Gastrocnemius medialis (tissue), 4 donors: Measurements from ENCODE around the gene SSX2IP. TPM values are rescaled to one million over a fixed set of nuclear protein-coding genes. Genes with fewer than 3 reads are reported as not detected.

Experiments used
- ATAC-seq, 2 donors: fragments of 150-250 bp; one replicate each; pipeline ENCODE4 v1.9.1; 2016
- DNase-seq, 2 donors: peaks; one replicate each; pipeline ENCODE4 v3.0.0-alpha.2; 2019
- H3K27ac ChIP-seq, 4 donors: fragments of 200-600 bp; sonication (generic); 1 replicate in 1 of 4; 2 replicates in 3 of 4; pipeline ENCODE4 v1.5.1; 2016 to 2018; ENCODE audit warnings: mild to moderate bottlenecking in 2 of 4, moderate library complexity in 1 of 4
- H3K27me3 ChIP-seq, 3 donors: fragments of 200-600 bp; sonication (generic) in 2 of 3; 1 replicate in 1 of 3; 2 replicates in 2 of 3; pipeline versions ENCODE4 v1.5.1 to v1.6.0; 2016 to 2019; ENCODE audit warnings: mild to moderate bottlenecking in 1 of 3, moderate library complexity in 1 of 3
- H3K36me3 ChIP-seq, 2 donors: fragments of 200-600 bp; sonication (generic) in 1 of 2; one replicate each; pipeline ENCODE4 v1.5.1; 2017 to 2018
- H3K4me1 ChIP-seq, 2 donors: fragments of 200-600 bp; sonication (generic) in 1 of 2; one replicate each; pipeline ENCODE4 v1.5.1; 2016 to 2017; ENCODE audit warnings: mild to moderate bottlenecking in 2 of 2
- H3K4me3 ChIP-seq, 4 donors: fragments of 200-600 bp; sonication (generic) in 3 of 4; 1 replicate in 1 of 4; 2 replicates in 3 of 4; pipeline ENCODE4 v1.5.1; 2016 to 2019; ENCODE audit warnings: mild to moderate bottlenecking in 2 of 4
- H3K9me3 ChIP-seq, 3 donors: fragments of 200-600 bp; sonication (generic) in 2 of 3; 1 replicate in 1 of 3; 2 replicates in 2 of 3; pipeline ENCODE4 v1.5.1; 2016 to 2019
- CTCF ChIP-seq, 5 experiments: fragments of 450-650 bp in 3 of 5; fragments of 200-600 bp in 2 of 5; sonication (generic) in 2 of 5; IDR thresholded peaks in 4 of 5; conservative IDR thresholded peaks in 1 of 5; 1 replicate in 4 of 5; 2 replicates in 1 of 5; pipeline ENCODE4 v1.5.1; 2016 to 2019; ENCODE audit warnings: antibody characterized with exemption in 5 of 5, mild to moderate bottlenecking in 3 of 5, moderate library complexity in 3 of 5
- POLR2A ChIP-seq, 2 donors: fragments of 450-650 bp; IDR thresholded peaks; one replicate each; pipeline ENCODE4 v1.6.1; 2017; ENCODE audit warnings: antibody characterized with exemption in 2 of 2, mild to moderate bottlenecking in 2 of 2, moderate library complexity in 2 of 2
- in situ Hi-C, 4 donors: fragments of 200-750 bp; cut with MboI; loops; one replicate each; pipeline versions ENCODE4 v1.15.0 to v1.8.0; 2017; ENCODE audit warnings: low sequenced_read_pairs in 4 of 4
- intact Hi-C: fragments of 100-400 bp; cut with DNase I; formaldehyde crosslinking; loops from one replicate; pipeline ENCODE4 v1.15.1; 2023; ENCODE audit warnings: low total_unique reads
- total RNA-seq, 4 donors: library from RNA; depleted of rRNA; stranded (reverse); fragments of >200 nt; gene quantifications; one replicate each; pipeline versions ENCODE4 v1.1.0 to v1.2.3, GENCODE V29; 2016

The SSX2IP gene
- 1 to 10 TPM; 3.5 to 7.0 (median 4.7) TPM for total RNA-seq

- no peaks in the 10 kb centered on the region for H3K9me3 ChIP-seq
- peak within 1 kb of the TSS; percentile 83 to 91 (median 86) for H3K27ac ChIP-seq
- in situ Hi-C loops = loop anchor here in 1 of 4 donors (5.0 to 25.0 kb wide), 2 partner anchors 113 to 572 kb away; partner anchors contain the start of gene C1orf52
- H3K27me3 ChIP-seq = no peaks in the 10 kb centered on the region
- intact Hi-C loops = loop anchor here (1.0 to 10.0 kb wide), 3 partner anchors 116 to 616 kb away; partner anchors contain the start of genes CTBS, GNG5 and SPATA1
- TF ChIP-seq POLR2A (IDR thresholded peaks at IDR 0.05) = peak; percentile 10 to 61
- no peak for TF ChIP-seq CTCF (IDR thresholded peaks at IDR 0.05 in 4 of 5, conservative IDR thresholded peaks at IDR 0.05 in 1 of 5)
- H3K4me3 ChIP-seq = peak within 1 kb of the TSS; percentile 87 to 96 (median 89)
- DNase-seq = peak; percentile 97 to 99
- H3K4me1 ChIP-seq = peaks cover 4 to 17% of the 10 kb centered on the region in 2 donors
- peak; percentile 97 to 98 for ATAC-seq
- H3K36me3 ChIP-seq = no peaks in the 10 kb centered on the region
Observed at GRCh38 chr1:84690397-84691121, at the start of gene SSX2IP. Gene SSX2IP, minus strand, starts transcription at chr1:84690461. Its CDS starts 19,242 bp downstream, at chr1:84671219.

GRCh38 chr1:84738237-84738636, 48.0 kb upstream of the SSX2IP start:
- Histone ChIP-seq H3K36me3 (no peaks in the 10 kb centered on the region), H3K9me3 (no peaks in the 10 kb centered on the region), H3K27me3 (no peaks in the 10 kb centered on the region), H3K27ac (no peak overlapping the region), H3K4me1 (no peaks in the 10 kb centered on the region), H3K4me3 (no peak overlapping the region)
- in situ Hi-C loops = no loop called here
- ATAC-seq = no peak
- DNase-seq = no peak
- intact Hi-C loops = no loop called here
- TF ChIP-seq POLR2A (IDR thresholded peaks at IDR 0.05) = no peak
- TF ChIP-seq CTCF (IDR thresholded peaks at IDR 0.05 in 4 of 5, conservative IDR thresholded peaks at IDR 0.05 in 1 of 5) = no peak

DNA sequence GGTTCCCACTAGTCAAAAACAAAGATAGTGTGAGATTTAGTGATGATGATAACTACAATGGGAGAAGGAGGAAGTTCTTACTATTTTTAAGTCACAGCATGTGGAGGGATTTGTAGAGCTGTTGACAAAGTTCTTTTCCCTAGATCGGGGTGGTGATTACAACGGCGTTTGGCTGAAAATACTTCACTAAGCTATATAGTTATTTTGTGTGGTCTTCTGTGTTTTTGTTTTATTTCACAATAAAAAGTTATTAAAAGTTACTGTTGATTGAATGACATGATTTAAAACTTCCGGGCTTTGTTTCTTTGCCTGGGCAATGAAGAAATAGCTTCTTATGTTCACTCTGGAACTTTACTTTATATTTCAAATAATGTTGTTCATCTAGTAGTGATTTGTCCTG, 47.3 kb upstream of the SSX2IP start:
- Histone ChIP-seq H3K4me1 (no peaks in the 10 kb centered on the region), H3K27me3 (no peaks in the 10 kb centered on the region), H3K9me3 (no peaks in the 10 kb centered on the region), H3K27ac (no peak overlapping the region), H3K4me3 (no peak overlapping the region), H3K36me3 (no peaks in the 10 kb centered on the region)
- DNase-seq = no peak
- in situ Hi-C loops = no loop called here
- intact Hi-C loops = no loop called here
- no peak for ATAC-seq
- TF ChIP-seq POLR2A (IDR thresholded peaks at IDR 0.05) (no peak), CTCF (IDR thresholded peaks at IDR 0.05 in 4 of 5, conservative IDR thresholded peaks at IDR 0.05 in 1 of 5) (no peak)

DNA sequence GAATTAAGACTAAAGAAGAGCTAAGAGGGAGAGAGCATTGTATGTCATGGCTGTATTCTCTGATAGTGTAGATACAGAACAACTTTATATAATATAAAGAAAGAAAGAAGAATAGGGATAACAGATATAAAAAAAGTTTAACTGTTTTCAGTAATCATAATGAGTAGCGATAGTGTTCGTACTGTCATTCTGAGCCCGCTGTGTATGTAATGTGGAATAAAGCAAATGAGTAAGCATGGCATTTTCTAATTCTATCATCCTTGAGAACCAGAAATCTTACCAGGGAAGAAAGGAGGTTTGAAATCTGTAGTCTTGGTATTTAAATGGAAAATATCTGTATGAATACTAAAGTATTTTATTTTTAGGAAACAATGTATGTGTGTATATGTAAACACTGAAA, 46.7 kb upstream of the SSX2IP start:
- no peak for DNase-seq
- no peaks in the 10 kb centered on the region for H3K4me1 ChIP-seq
- TF ChIP-seq CTCF (IDR thresholded peaks at IDR 0.05 in 4 of 5, conservative IDR thresholded peaks at IDR 0.05 in 1 of 5) (no peak), POLR2A (IDR thresholded peaks at IDR 0.05) (no peak)
- H3K36me3 ChIP-seq = no peaks in the 10 kb centered on the region
- no peak overlapping the region for H3K4me3 ChIP-seq
- H3K9me3 ChIP-seq = no peaks in the 10 kb centered on the region
- H3K27me3 ChIP-seq = no peaks in the 10 kb centered on the region
- intact Hi-C loops = no loop called here
- in situ Hi-C loops = no loop called here
- no peak for ATAC-seq
- no peak overlapping the region for H3K27ac ChIP-seq
